MV-4-11 (cell line): ENCODE measurements around the gene DOCK11.
A peak's percentile ranks its signal among the peaks of the same experiment; 100 is the strongest.

Source experiments
- DNase-seq: peaks from one replicate; lab custom pipeline; 2025; lab: John Stamatoyannopoulos, UW

Gene DOCK11

GRCh38 chrX:118630848-118631247 lies 135.2 kb downstream of the DOCK11 start:
- DNase-seq = peak; percentile 87

GRCh38 chrX:118631586-118631985 lies 136.0 kb downstream of the DOCK11 start:
- DNase-seq = peak; percentile 87

- DNase-seq = peak; percentile 33
Observed at GRCh38 chrX:118632862-118633261, 137.2 kb downstream of the DOCK11 start.

DNA sequence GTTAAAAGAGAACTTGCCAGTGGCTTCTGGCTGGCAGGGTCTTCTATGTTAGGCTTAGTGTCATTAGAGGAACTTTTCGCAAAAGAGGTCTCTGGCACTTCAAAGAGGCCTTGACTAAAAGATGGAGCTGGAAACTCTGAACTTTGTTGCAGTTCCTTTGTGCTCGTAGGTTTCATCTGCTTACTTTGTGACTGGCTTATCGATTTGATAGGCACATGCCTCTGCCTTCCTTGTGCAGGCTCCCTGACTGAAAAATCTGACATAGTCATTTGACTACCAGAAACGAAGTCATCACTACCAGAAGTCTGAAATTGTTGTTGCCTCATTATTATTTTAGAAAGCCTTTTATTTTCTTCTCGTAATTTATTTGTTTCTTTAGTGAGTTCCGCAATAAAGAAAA lies 137.9 kb downstream of the DOCK11 start:
- no peak for DNase-seq

- DNase-seq = no peak
Observed at GRCh38 chrX:118634336-118634735, 138.7 kb downstream of the DOCK11 start.

- DNase-seq = no peak
Observed at GRCh38 chrX:118637997-118638396, 142.4 kb downstream of the DOCK11 start.

DNA sequence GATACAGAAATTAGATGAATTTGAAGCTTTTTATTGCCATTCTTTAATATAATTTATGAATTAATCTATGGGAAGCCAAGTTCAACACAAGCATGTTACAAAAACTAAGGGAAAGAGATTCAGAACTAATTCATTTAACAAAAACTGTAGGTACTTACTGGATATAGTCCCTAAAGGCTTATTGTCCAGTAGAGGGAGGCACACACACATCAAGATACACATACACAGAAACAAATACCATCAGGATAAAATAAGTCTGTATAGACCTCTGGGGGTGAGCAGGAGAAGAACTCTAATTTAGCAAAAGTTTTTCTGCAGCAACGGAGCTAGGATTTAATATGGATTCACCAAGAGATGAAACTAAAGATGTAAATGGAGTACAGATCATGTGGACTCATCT lies 148.8 kb downstream of the DOCK11 start:
- DNase-seq = peak; percentile 26

GRCh38 chrX:118652717-118653116 lies 157.1 kb downstream of the DOCK11 start:
- DNase-seq = no peak

DNA sequence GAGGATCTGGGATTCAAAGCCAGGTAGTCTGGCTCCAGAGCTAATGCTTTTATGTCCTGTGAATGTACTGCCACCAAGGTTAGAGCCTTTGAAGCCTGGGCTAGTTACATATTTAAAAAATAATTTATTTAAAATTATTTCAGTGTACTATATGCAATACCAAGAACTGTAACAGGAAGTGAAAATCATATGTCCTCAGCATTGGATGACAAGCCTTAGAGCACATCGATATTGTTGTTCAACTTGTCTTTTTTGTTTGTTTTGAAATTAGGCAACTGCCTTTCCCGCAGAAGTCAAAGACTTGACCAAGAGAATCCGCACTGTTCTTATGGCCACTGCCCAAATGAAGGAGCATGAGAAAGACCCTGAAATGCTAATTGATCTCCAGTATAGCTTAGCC lies 158.7 kb downstream of the DOCK11 start:
- DNase-seq = peak; percentile 47

- no peak for DNase-seq
Observed at GRCh38 chrX:118655561-118656246, 160.1 kb downstream of the DOCK11 start.

- DNase-seq = no peak
Observed at GRCh38 chrX:118657413-118657812, 161.8 kb downstream of the DOCK11 start.

- no peak for DNase-seq
Observed at GRCh38 chrX:118660085-118660484, 164.5 kb downstream of the DOCK11 start.

DNA sequence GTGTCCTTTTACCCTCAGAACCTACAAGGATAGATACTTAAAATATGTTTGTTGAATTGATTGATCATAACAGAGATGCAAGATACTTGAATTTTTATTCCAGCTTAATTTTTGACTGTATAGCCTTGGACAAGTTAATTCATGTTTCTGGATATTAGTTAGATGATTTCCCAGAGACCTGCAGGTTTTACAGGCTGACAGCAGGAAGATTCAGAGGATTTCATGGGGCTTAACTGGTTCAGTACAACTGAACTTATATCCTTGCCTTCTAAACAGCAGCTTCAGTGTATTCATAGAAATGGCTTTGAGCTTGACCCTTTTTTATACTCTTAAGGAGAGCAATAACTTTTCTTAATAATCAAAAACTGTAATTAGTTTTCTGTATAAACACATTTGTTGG lies 169.6 kb downstream of the DOCK11 start:
- DNase-seq = no peak

GRCh38 chrX:118666521-118666920 lies 170.9 kb downstream of the DOCK11 start:
- DNase-seq = no peak

GRCh38 chrX:118669435-118669834 lies 173.8 kb downstream of the DOCK11 start:
- no peak for DNase-seq

GRCh38 chrX:118675326-118675965 lies 179.8 kb downstream of the DOCK11 start:
- DNase-seq = peak; percentile 38

DNA sequence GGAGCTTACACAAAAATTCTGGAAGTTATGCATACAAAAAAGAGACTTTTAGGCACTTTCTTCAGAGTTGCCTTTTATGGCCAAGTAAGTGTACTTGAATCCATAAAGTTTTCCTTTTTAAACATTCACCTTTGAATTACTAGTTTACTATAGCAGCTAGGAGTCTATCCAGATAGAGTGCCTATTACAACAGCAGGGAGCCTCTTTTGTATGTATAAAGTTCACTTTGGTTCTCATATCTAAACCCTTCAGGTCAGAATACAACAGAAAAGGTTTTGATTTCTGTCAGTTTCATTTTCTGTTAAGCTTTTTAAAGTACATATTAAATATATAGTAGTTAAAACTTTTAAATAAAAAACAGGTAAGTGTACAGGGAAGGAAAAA lies 180.3 kb downstream of the DOCK11 start:
- no peak for DNase-seq

DNA sequence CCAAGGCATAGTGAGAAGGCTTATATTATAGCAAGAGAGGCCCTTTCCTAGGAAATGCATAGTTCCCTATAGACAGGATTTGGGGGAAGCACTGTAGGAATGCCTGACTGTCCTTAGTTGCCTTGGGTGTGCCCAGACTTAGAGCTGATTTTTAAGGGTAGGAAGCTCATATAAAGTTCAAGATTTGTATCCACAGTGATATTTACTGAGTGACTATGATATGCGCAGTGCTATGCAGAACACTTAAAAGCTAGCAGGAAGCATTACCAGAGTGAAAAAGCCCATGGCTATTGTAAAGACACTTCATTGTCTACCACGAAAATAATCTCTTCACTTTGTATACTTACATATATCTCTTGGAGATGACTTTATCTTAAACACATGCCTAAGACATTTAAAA lies 181.7 kb downstream of the DOCK11 start:
- DNase-seq = no peak

GRCh38 chrX:118679290-118679689 lies 183.7 kb downstream of the DOCK11 start:
- DNase-seq = no peak

DNA sequence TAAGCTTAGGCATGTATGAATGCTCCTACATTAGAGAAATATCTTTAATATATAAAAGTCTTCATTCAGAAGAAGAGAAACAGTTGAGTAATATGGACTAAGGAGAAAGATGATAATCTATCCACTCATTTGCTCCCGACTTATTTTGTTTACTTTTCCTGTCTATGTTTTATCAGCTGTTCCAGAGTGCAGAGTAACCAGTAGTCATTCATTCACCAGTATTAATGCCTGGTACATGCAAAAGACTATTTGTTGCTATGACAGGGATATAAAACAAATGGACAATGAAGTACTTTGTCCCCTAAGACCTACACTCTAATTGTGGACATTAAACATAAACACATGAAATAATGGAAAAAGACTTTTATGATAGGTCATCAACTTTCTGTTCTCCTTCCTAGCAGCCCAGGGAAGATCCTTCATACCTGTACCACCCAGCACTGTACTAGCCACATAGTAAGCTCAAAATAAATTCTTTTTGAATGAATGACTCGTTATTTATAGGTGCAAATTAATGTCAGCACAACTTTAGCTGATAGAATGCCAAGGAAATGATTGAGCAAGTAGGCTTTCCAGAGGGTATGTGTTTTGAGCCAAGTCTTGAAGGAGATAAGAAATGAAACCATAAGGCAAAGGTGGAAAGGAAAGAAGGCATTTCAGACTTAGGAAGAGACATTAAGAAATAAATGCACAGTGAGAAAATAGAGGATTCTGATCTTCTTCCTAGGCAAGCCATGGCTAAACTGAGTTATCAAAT lies 186.8 kb downstream of the DOCK11 start:
- no peak for DNase-seq

DNA sequence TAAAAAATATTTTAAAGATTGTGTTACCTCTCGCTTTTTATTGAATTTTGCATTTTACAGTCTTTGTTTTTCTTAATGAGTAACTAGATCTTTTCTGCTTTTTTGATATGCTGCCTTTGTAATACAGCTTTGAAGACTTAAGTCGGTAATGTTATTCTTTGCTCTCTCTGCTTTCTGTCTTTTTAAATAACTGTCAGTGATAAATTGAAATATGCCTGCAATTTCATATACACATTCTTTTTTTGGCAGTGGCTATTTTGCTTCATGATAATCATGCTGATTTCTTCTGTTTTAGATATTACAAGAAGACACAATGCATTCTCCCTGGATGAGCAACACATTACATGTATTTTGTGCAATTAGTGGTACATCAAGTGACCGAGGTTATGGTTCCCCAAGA lies 189.8 kb downstream of the DOCK11 start:
- DNase-seq = no peak

DNA sequence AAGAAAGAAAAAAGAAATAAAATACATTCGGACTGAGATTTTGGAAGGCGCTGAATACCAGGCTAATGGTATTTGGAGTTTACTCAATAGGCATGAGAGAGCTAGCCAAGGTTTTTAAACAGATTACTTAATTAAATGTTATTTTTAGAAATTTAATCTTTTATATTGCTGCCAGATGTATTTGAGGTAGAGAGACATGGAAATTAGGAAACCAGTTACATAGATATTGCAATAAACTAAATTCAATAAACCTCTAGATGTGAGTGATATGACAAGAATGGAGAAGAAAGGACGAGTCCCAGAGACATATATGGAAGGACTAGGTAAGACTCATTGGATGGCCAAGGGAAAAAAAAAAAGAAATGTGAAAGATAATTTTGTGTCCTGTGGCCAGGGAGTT lies 193.3 kb downstream of the DOCK11 start:
- DNase-seq = no peak

DNA sequence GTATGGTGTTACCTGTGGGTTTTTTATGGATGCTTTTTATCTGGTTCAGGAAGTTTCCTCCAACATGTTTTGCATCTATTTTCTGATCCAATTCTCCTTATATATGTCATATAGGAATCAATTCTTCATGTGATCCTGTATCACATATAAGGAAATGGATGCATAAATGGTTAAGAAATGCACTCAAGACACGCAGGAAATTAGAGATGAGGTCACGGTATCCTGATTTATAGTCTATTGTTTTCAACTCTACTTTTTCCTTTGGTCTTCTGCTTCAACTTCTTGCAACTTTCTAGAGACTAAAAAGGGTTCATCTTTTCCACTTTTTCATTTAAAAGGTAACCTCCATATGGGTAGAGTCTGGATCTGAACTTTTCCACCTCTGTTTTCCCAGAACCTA lies 198.2 kb downstream of the DOCK11 start:
- no peak for DNase-seq
